ENCODE measurements around the gene MS4A6A.

Gene MS4A6A

DNA sequence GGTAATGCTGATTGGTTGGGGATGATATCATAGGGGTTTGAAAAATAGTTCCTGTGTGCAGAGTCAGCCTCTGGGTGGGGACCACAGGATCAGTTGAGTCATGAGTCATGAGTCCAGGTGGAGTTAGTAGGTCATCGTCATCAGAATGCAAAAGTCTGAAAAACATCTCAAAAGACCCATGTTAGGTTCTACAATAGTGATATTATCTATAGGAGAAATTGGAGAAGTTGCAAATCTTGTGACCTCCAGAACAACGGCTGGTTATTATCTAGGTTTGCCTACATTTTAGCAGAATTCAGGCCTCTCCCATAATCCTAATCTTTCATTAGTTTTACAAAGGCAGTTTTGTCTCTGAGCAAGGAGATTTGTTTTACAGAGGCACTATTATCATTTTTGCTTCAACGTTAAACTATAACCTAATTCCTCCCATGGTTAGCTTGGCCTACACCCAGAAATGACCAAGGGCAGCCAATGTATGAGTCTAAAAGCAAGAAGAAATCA, 55.5 kb downstream of the MS4A6A start:
- DNase-seq: no peak

DNA sequence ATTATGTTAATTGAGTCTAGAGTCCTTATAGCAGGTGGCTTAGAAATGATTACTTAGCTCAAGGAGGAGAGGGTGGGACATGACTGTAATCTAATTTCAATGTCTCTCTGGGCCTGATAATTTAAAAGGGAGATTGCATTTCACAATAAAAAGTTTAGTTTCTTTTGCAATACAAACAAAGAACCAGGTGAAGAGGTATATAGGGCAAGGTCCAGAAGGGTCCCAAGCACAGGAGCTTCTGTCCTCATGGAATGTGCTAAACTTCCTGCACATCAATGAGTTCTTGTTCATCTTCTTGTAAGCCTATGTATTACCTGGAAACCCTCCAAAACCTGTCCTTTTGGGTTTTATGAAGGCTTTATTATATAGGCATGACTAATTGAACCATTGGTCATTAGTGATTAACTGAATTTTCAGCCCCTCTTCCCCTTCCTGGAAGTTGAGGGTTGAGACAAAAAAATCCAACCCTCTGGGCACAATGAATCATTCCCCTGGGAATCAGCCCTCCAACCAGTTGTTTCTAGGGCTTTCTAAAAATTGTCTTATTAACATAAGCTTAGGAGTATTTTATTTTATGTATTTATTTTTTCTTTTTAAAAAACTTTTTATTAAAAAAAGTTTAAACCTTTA, 56.8 kb downstream of the MS4A6A start:
- DNase-seq: no peak

DNA sequence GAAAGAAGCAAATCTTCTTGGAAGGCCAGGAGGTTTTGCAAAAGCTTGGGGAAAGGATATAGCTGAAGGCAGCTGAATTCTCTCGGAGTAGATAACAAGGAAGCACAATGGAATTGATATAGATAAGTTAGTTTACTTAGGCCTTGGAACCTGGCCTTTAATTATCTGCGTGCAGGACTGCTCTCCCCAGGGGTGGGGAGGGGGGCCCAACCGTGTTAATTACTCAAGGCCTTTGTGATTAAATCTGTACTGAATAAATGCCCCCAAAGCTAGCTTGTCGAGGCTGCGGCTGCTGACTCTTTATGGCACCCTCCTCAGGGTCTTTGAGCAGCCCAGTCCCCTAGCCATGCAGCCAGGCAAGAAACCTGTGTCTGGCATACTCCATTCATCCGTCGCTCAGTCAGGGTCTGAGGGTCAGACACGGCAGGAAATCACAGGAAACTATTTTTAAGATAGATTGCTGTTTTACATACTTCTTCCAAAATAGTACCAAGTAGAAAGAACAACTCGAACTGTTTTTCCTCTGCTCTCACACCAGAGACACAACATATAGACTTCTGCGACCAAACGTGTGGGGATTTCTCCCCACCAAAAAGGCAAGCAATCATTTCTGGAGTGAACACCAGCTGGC, 58.0 kb downstream of the MS4A6A start:
- DNase-seq: no peak

All from T-helper 9 cell (primary cell).